Endothelial cell of hepatic sinusoid (primary cell): ENCODE measurements around the gene NRAS.

ENCODE experiments used
- in situ Hi-C: cut with HindIII; loops from 2 replicates; pipeline ENCODE4 v1.10.0; 2017; ENCODE audit warnings: low sequenced_read_pairs

The NRAS gene

GRCh38 chr1:114685851-114686250 is 30.7 kb downstream of the NRAS start:
- in situ Hi-C loops: no loop called here

- in situ Hi-C loops: no loop called here
Observed at GRCh38 chr1:114677691-114678090, 38.9 kb downstream of the NRAS start.

DNA sequence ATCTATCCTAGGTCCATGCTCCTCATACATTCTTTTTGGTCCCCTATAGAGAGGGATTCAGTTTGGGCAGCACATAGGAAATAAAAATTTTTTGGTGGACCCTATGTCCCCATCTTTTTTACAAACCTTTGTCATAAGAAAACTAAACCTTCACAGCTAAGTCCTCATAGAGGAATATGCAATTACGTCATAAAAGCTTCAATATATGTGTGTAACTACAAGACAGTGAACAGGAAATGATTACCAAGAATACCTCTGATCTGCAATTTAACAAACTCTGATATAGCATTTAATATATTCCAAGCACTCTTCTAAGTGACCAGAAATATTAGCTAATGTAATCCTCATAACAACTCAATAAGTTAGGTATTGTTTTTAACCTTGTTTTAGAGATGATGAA is 40.5 kb downstream of the NRAS start:
- in situ Hi-C loops: no loop called here

- in situ Hi-C loops: no loop called here
Observed at GRCh38 chr1:114671939-114672275, 44.7 kb downstream of the NRAS start.

DNA sequence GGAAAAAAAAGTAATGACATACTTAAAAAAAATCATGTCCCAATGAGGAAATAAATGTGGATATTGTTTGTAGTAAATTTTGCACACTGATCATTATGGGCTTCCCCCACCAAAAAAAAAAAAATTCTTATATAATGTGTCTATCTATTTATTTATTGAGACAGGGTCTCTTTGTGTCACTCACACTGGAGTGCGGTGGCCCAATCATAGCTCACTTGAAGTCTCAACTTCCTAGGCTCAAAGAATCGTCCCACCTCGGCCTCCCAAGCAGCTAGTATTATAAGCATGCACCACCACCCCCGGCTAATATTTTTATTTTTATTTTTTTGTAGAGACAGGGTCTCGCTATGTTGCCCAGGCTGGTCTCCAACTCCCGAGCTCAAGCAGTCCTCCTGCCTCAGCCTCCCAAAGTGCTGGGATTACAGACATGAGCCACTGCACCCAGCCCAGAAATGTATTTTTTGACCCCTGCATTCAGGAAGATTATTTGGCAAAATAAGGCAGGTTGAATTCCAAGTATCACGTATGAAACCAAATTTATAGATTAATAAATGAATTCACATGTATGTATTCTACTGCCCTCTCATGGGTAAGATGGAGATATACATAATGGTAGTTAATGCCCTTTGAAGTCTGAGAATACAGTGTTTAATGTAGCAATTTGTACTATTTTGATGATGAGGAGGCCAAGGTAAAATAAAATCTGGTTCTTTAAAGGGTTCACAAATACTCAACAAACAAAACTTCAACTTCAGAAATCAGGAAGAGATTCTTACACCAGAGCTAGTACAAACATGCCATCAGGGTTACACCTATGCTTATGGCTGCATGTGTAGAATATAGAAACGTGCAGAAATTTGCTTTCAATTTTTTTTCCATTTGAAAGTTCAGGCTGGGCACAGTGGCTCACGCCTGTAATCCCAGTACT is 45.3 kb downstream of the NRAS start:
- in situ Hi-C loops: no loop called here

DNA sequence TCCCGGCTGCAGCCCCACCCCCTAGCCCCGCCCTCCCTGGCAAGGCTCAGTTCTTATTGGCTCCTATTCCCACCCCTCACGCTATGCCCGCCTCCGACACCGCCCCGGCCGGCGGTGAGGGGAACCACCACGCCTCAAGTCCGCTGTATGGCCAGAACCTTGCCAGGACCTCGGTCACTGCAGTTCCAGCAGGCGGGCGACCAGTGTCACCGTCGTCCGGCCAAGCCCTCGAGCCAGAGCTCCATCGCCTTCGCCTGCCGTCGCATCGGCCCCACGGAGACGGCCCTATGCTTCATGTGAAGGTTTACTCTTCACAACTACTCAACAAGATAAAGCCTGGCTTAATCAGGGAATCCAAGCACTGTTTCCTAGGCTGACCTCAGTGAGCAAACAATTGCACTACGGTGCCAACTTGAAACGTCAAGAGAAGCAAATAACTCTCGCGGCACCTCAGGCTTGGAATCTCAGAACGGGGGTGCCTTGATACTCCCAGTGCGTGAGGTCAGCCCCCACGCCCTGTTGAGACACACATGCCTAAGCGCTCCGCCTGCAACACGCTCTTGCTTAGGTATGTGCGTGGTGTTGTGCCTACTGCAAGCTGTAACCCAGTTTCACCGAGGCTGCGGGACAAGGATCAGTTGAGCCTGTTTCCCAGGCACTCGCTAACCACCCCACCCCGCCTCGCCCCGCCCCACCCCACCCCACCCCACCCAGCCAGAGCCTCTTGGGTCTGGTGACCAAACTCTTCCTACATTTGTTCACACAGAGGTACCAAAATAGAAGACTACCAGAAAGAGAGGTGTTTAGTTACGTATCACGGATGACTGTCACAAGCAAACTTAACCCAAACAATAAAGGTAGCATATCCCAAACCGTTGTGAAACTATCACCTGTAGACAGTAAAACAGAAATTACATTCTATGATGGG is 46.2 kb downstream of the NRAS start:
- in situ Hi-C loops: no loop called here

- in situ Hi-C loops: no loop called here
Observed at GRCh38 chr1:114669562-114670082, 46.9 kb downstream of the NRAS start, which contains the start of gene DENND2C. DENND2C (minus strand) TSS chr1:114670049; CDS start chr1:114625984, 44,065 bp downstream.

DNA sequence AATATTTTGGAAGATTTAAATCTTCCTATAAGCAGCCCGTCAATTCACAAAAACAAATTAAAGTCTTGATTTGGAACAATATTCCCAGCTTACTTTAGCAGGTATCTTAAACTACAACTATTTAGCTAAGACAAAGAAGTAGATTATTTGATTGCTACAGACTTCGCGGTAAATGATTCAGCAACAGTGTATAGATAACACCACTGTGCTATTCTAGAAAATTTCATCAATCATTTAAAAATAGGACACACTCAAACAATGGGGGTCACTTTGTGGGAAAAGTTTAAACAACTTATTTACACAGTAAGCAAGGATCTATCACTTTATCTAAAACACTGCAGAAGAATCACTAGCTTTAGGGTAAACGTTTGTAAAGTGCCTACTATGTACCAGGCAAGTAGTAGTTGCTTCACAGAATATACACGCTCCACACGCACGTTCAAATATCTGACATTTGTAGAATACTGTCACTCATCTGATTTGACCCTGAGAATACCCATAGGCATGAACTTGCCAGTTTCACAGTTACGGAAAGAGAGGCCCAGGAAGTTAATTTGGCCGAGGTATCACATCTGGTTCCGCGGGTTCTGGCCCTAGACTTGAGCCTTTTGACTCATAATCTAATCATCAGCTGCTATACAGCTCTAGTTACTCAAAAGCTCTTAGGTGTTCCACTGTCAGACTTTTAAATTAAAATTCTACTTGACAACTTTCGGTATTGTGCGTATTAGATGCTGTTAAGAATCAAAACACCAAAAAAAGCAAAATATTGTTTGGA is 47.6 kb downstream of the NRAS start:
- in situ Hi-C loops: no loop called here

- in situ Hi-C loops: no loop called here
Observed at GRCh38 chr1:114668373-114668772, 48.2 kb downstream of the NRAS start.

- in situ Hi-C loops: no loop called here
Observed at GRCh38 chr1:114666954-114667353, 49.6 kb downstream of the NRAS start.

GRCh38 chr1:114660238-114660637 is 56.3 kb downstream of the NRAS start:
- in situ Hi-C loops: loop anchor here (5.0 kb wide), 1 partner anchor 53 kb away; no protein-coding TSS in a partner anchor
